MCF 10A (cell line): ENCODE measurements around the gene FGG. TPM values are rescaled to one million over a fixed set of nuclear protein-coding genes. Genes with fewer than 3 reads are reported as not detected.

Experiments used
- BruUV-seq: library from RNA; stranded (reverse); fragments of 400-500 nt; replicated peaks from 2 replicates; lab custom pipeline; 2021; lab: Mats Ljungman, UMichigan
- CTCF ChIA-PET: fragments of 300-600 bp; sonication (Branson Sonifier 250); formaldehyde crosslinking; extraction: SDS; loops from one replicate; lab custom pipeline; 2021; ENCODE audit warnings: antibody characterized with exemption, inconsistent platforms; lab: Yijun Ruan, JAX
- POLR2A ChIA-PET: fragments of 300-600, 350-650 bp; sonication (Branson Sonifier 250); formaldehyde crosslinking; extraction: SDS; loops from one replicate; lab custom pipeline; 2020; ENCODE audit warnings: antibody characterized with exemption, inconsistent platforms; lab: Yijun Ruan, JAX
- DNase-seq: peaks from one replicate; pipeline ENCODE4 v3.0.0-alpha.2; 2018; ENCODE audit not compliant: unreplicated experiment
- H3K27ac Mint-ChIP-seq: one replicate; pipeline ENCODE4 v1.8.0; 2022; ENCODE audit warnings: mild to moderate bottlenecking, low read depth, mixed read lengths; ENCODE audit not compliant: unreplicated experiment
- H3K27me3 Mint-ChIP-seq: one replicate; pipeline ENCODE4 v1.8.0; 2022; ENCODE audit warnings: mixed read lengths; ENCODE audit not compliant: insufficient read depth, unreplicated experiment
- H3K36me3 Mint-ChIP-seq: one replicate; pipeline ENCODE4 v1.8.0; 2022; ENCODE audit warnings: mild to moderate bottlenecking, moderate library complexity, mixed read lengths; ENCODE audit not compliant: insufficient read depth, unreplicated experiment
- H3K4me1 Mint-ChIP-seq: one replicate; pipeline ENCODE4 v1.8.0; 2022; ENCODE audit warnings: mixed read lengths; ENCODE audit not compliant: insufficient read depth, unreplicated experiment
- H3K4me3 Mint-ChIP-seq: one replicate; pipeline ENCODE4 v1.8.0; 2022; ENCODE audit warnings: mild to moderate bottlenecking, moderate library complexity, mixed read lengths; ENCODE audit not compliant: unreplicated experiment
- H3K9me3 Mint-ChIP-seq: one replicate; pipeline ENCODE4 v1.8.0; 2022; ENCODE audit warnings: mixed read lengths; ENCODE audit not compliant: unreplicated experiment
- intact Hi-C: fragments of 100-400 bp; cut with micrococcal nuclease; formaldehyde crosslinking; loops from 2 replicates; pipeline ENCODE4 v1.14.1; 2022
- total RNA-seq: library from RNA; stranded (reverse); gene quantifications from 2 replicates; pipeline ENCODE4 v1.2.3, GENCODE V29; 2022
- TF ChIP-seq, protein P1 (sequence below): fragments of 200-600 bp; IDR thresholded peaks from one replicate; pipeline ENCODE4 v1.8.0; 2022; ENCODE audit warnings: antibody characterized with exemption, mild to moderate bottlenecking; ENCODE audit not compliant: unreplicated experiment

Gene FGG
- total RNA-seq, 1 experiment from 2014 or later = 3.2 TPM

- POLR2A ChIA-PET = no interaction called here
Observed at GRCh38 chr4:154631828-154632227, 19.4 kb upstream of the FGG start.

DNA sequence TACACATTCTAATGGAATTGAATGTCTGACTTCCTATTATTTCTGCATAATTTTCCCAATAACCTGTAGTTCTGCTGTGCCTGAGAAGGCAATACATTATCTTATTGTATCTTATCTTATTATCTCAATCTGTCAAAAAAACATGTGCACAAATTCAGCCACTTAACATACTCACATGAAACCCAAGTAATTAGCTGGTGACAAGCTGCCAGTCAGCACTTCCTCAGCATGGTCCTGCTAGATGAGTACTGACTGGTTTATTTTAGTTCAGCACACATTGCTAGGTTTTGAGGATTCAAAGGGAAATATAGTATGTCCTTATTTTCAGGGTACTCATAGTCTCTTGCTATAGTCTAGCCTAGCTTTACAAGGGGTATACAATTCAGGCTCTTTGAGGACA lies 17.9 kb upstream of the FGG start:
- no peaks in the 10 kb centered on the region for H3K4me1 Mint-ChIP-seq
- intact Hi-C loops = no loop called here
- H3K36me3 Mint-ChIP-seq = peaks cover 7% of the 10 kb centered on the region
- no peak for DNase-seq
- TF ChIP-seq, protein P1, sequence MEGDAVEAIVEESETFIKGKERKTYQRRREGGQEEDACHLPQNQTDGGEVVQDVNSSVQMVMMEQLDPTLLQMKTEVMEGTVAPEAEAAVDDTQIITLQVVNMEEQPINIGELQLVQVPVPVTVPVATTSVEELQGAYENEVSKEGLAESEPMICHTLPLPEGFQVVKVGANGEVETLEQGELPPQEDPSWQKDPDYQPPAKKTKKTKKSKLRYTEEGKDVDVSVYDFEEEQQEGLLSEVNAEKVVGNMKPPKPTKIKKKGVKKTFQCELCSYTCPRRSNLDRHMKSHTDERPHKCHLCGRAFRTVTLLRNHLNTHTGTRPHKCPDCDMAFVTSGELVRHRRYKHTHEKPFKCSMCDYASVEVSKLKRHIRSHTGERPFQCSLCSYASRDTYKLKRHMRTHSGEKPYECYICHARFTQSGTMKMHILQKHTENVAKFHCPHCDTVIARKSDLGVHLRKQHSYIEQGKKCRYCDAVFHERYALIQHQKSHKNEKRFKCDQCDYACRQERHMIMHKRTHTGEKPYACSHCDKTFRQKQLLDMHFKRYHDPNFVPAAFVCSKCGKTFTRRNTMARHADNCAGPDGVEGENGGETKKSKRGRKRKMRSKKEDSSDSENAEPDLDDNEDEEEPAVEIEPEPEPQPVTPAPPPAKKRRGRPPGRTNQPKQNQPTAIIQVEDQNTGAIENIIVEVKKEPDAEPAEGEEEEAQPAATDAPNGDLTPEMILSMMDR = no peak
- H3K27ac Mint-ChIP-seq = no peak overlapping the region
- H3K27me3 Mint-ChIP-seq = no peaks in the 10 kb centered on the region
- H3K4me3 Mint-ChIP-seq = no peak overlapping the region
- ChIA-PET CTCF (interaction anchor here (1.8 to 23.4 kb wide), 3 partner anchors 11 to 148 kb away, joined by 5 to 935 read pairs (median 24); partner anchors contain the start of gene PLRG1), POLR2A (interaction anchor here (0.6 to 0.9 kb wide), 2 partner anchors 12 to 13 kb away, joined by 3 read pairs; no protein-coding TSS in a partner anchor)
- H3K9me3 Mint-ChIP-seq = no peaks in the 10 kb centered on the region
- BruUV-seq = no TSS peak

More at GRCh38 chr4:154631828-154632227, 19.4 kb upstream of the FGG start:
- no TSS peak for BruUV-seq
- no peak for DNase-seq
- no peaks in the 10 kb centered on the region for H3K36me3 Mint-ChIP-seq
- H3K4me3 Mint-ChIP-seq = no peak overlapping the region
- no peaks in the 10 kb centered on the region for H3K27me3 Mint-ChIP-seq
- CTCF ChIA-PET = interaction anchor here (0.6 to 2.0 kb wide), 4 partner anchors 9 to 136 kb away, joined by 3 to 19 read pairs (median 6); no protein-coding TSS in a partner anchor
- intact Hi-C loops = no loop called here
- H3K27ac Mint-ChIP-seq = no peak overlapping the region
- no peaks in the 10 kb centered on the region for H3K9me3 Mint-ChIP-seq
- no peaks in the 10 kb centered on the region for H3K4me1 Mint-ChIP-seq
- TF ChIP-seq, protein P1 = no peak

GRCh38 chr4:154626793-154627484 lies 14.5 kb upstream of the FGG start:
- Mint-ChIP-seq H3K4me3 (no peak overlapping the region), H3K4me1 (no peaks in the 10 kb centered on the region), H3K9me3 (no peaks in the 10 kb centered on the region), H3K27ac (no peak overlapping the region), H3K27me3 (no peaks in the 10 kb centered on the region), H3K36me3 (peaks cover 7% of the 10 kb centered on the region)
- peak; percentile 83 for DNase-seq
- no TSS peak for BruUV-seq
- TF ChIP-seq, protein P1 = peak; percentile 75
- CTCF ChIA-PET = interaction anchor here (0.5 to 23.4 kb wide), 16 partner anchors 11 to 1135 kb away, joined by 3 to 935 read pairs (median 4); partner anchors contain the start of genes FGG and PLRG1
- intact Hi-C loops = loop anchor here (1.0 to 10.0 kb wide), 2 partner anchors 152 to 292 kb away; no protein-coding TSS in a partner anchor
- POLR2A ChIA-PET = interaction anchor here (1.0 to 1.3 kb wide), 2 partner anchors 11 to 76 kb away, joined by 3 to 5 read pairs; no protein-coding TSS in a partner anchor

- Mint-ChIP-seq H3K9me3 (no peaks in the 10 kb centered on the region), H3K4me3 (no peak overlapping the region), H3K36me3 (peaks cover 7% of the 10 kb centered on the region), H3K27me3 (no peaks in the 10 kb centered on the region), H3K27ac (no peak overlapping the region), H3K4me1 (no peaks in the 10 kb centered on the region)
- ChIA-PET POLR2A (interaction anchor here (0.6 to 1.3 kb wide), 5 partner anchors 11 to 76 kb away, joined by 3 to 5 read pairs (median 3); partner anchors contain the start of gene PLRG1), CTCF (interaction anchor here (0.5 to 23.4 kb wide), 21 partner anchors 12 to 1136 kb away, joined by 3 to 935 read pairs (median 4); partner anchors contain the start of genes FGG and PLRG1)
- TF ChIP-seq, protein P1 = no peak
- DNase-seq = no peak
- BruUV-seq = no TSS peak
- intact Hi-C loops = loop anchor here (1.0 to 10.0 kb wide), 2 partner anchors 153 to 291 kb away; no protein-coding TSS in a partner anchor
Observed at GRCh38 chr4:154625971-154626370, 13.5 kb upstream of the FGG start.
